Neuronal stem cell (in vitro differentiated cells): ENCODE results near the gene UHRF2.

ENCODE experiments used
- DNase-seq: peaks from one replicate; pipeline ENCODE4 v3.0.0-alpha.2; 2013; ENCODE audit warnings: low spot score
- H2AFZ ChIP-seq: one replicate; pipeline ENCODE4 v1.6.1; 2013; ENCODE audit warnings: mild to moderate bottlenecking, low read length, inconsistent platforms
- H2AK5ac ChIP-seq: 2 replicates; pipeline ENCODE4 v1.6.1; 2013; ENCODE audit warnings: low read depth, mild to moderate bottlenecking, inconsistent platforms, low read length, moderate library complexity, mixed read lengths
- H2BK120ac ChIP-seq: 2 replicates; pipeline ENCODE4 v1.6.1; 2013; ENCODE audit warnings: low read depth, mild to moderate bottlenecking, inconsistent platforms, low read length, moderate library complexity, mixed read lengths
- H2BK12ac ChIP-seq: one replicate; pipeline ENCODE4 v1.6.1; 2013; ENCODE audit warnings: low read length, inconsistent platforms
- H2BK15ac ChIP-seq: 2 replicates; pipeline ENCODE4 v1.6.1; 2013; ENCODE audit warnings: mild to moderate bottlenecking, low read length, inconsistent platforms, mixed read lengths
- H2BK5ac ChIP-seq: one replicate; pipeline ENCODE4 v1.6.1; 2013; ENCODE audit warnings: inconsistent platforms, mild to moderate bottlenecking, low read length, moderate library complexity
- H3K14ac ChIP-seq: one replicate; pipeline ENCODE4 v1.6.1; 2013; ENCODE audit warnings: low read length, inconsistent platforms
- H3K18ac ChIP-seq: 2 replicates; pipeline ENCODE4 v1.6.1; 2013; ENCODE audit warnings: low read length, inconsistent platforms
- H3K23ac ChIP-seq: 2 replicates; pipeline ENCODE4 v1.6.1; 2013; ENCODE audit warnings: low read depth, mild to moderate bottlenecking, mixed read lengths, low read length, inconsistent platforms; ENCODE audit not compliant: poor library complexity
- H3K27ac ChIP-seq: replicated peaks from 3 replicates; pipeline ENCODE4 v1.5.1; 2013; ENCODE audit warnings: low read length, inconsistent platforms
- H3K27me3 ChIP-seq, 3 experiments: 2 replicates each; pipeline ENCODE4 v1.6.1; 2013; ENCODE audit warnings: low read length in 3 of 3, mild to moderate bottlenecking in 2 of 3, inconsistent platforms in 1 of 3, low read depth in 1 of 3, mixed read lengths in 1 of 3, moderate library complexity in 1 of 3; ENCODE audit not compliant: control insufficient read depth in 3 of 3, insufficient read depth in 3 of 3
- H3K36me3 ChIP-seq, 2 donors: replicated peaks in 1 of 2; 2 replicates each; pipeline ENCODE4 v1.6.1; 2013; ENCODE audit warnings: low read length in 2 of 2; ENCODE audit not compliant: control insufficient read depth in 2 of 2, insufficient read depth in 2 of 2
- H3K4ac ChIP-seq: 2 replicates; pipeline ENCODE4 v1.6.1; 2013; ENCODE audit warnings: inconsistent platforms, mild to moderate bottlenecking, low read length, moderate library complexity
- H3K4me1 ChIP-seq, 2 donors: 1 replicate in 1 of 2; 2 replicates in 1 of 2; pipeline ENCODE4 v1.6.1; 2013; ENCODE audit warnings: low read length in 2 of 2, low read depth in 1 of 2; ENCODE audit not compliant: control insufficient read depth in 2 of 2, insufficient read depth in 1 of 2
- H3K4me2 ChIP-seq: one replicate; pipeline ENCODE4 v1.6.1; 2013; ENCODE audit warnings: mild to moderate bottlenecking, low read length, inconsistent platforms; ENCODE audit not compliant: insufficient read depth, poor library complexity, severe bottlenecking
- H3K4me3 ChIP-seq, 2 donors: 2 replicates each; pipeline ENCODE4 v1.5.1; 2013; ENCODE audit warnings: low read length in 2 of 2, mild to moderate bottlenecking in 2 of 2, inconsistent platforms in 1 of 2, moderate library complexity in 1 of 2
- H3K79me1 ChIP-seq: one replicate; pipeline ENCODE4 v1.6.1; 2013; ENCODE audit warnings: low read depth, mild to moderate bottlenecking, inconsistent platforms, low read length, moderate library complexity
- H3K9ac ChIP-seq: one replicate; pipeline ENCODE4 v1.6.1; 2013; ENCODE audit warnings: mild to moderate bottlenecking, low read depth, low read length, inconsistent platforms; ENCODE audit not compliant: poor library complexity
- H3K9me3 ChIP-seq, 2 donors: replicated peaks in 1 of 2; 2 replicates each; pipeline versions ENCODE3 to v1.6.1; 2013; ENCODE audit warnings: low read length in 2 of 2, mild to moderate bottlenecking in 2 of 2, inconsistent platforms in 1 of 2, low read depth in 1 of 2, mixed read lengths in 1 of 2, moderate library complexity in 1 of 2; ENCODE audit not compliant: control insufficient read depth in 2 of 2, insufficient read depth in 1 of 2
- H4K8ac ChIP-seq: one replicate; pipeline ENCODE4 v1.6.1; 2013; ENCODE audit warnings: low read depth, mild to moderate bottlenecking, inconsistent platforms, low read length, moderate library complexity
- H4K91ac ChIP-seq: one replicate; pipeline ENCODE4 v1.6.1; 2013; ENCODE audit warnings: low read length, low read depth, mild to moderate bottlenecking, inconsistent platforms; ENCODE audit not compliant: poor library complexity
- WGBS, 2 donors: extraction: QIAGEN DNeasy Blood & Tissue Kit; methylation state at CpG; one replicate each; pipeline ENCODE4 v1.1.7; 2013; ENCODE audit warnings: missing lambda C conversion rate in 2 of 2, mixed read lengths in 1 of 2; ENCODE audit not compliant: insufficient read length in 2 of 2, insufficient replicate concordance in 1 of 2; ENCODE audit errors: extremely low coverage in 2 of 2; 5-methylcytosine and 5-hydroxymethylcytosine counted together

Gene UHRF2

DNA sequence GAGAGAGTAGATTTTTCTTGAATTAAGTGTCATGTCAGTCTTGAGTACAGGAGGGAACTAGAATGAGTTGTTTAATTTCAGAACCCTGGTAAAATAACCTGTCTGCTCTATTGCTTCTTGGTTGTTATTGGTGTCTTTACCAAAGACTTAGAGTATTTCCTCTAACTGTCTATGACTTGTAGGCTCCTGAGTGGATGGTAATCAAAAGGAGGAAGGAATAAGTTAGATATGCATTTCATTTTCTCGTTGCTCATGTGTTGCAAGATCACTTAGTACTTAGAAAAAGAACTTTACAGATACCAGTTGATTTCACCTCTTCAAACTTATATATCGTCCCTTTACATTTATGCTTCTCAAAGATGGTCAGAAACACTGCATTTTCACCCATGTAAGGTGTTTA is 31.1 kb downstream of the UHRF2 start:
- H3K4me1 ChIP-seq, result no peaks in the 10 kb centered on the region
- no peaks in the 10 kb centered on the region for H3K27me3 ChIP-seq
- no peak overlapping the region for H2BK120ac ChIP-seq
- no peaks in the 10 kb centered on the region for H3K9me3 ChIP-seq
- H3K18ac ChIP-seq, result no peak overlapping the region
- no peak overlapping the region for H2AK5ac ChIP-seq
- no CpG with 5 or more reads among the region's 2 CpGs for WGBS, 2 donors
- H2AFZ ChIP-seq, result no peak overlapping the region
- H2BK15ac ChIP-seq, result no peak overlapping the region
- H3K23ac ChIP-seq, result no peak overlapping the region
- H3K27ac ChIP-seq, result no peak overlapping the region
- H3K4me3 ChIP-seq, result no peak overlapping the region
- H3K14ac ChIP-seq, result no peak overlapping the region
- H2BK5ac ChIP-seq, result no peak overlapping the region
- peaks cover 0 to 75% of the 10 kb centered on the region in 2 donors for H3K36me3 ChIP-seq
- H4K91ac ChIP-seq, result no peak overlapping the region
- H3K4me2 ChIP-seq, result no peak overlapping the region
- no peak overlapping the region for H3K4ac ChIP-seq
- peaks cover 6% of the 10 kb centered on the region for H3K79me1 ChIP-seq
- H4K8ac ChIP-seq, result no peak overlapping the region
- DNase-seq, result no peak
- no peak overlapping the region for H3K9ac ChIP-seq
- H2BK12ac ChIP-seq, result no peak overlapping the region

DNA sequence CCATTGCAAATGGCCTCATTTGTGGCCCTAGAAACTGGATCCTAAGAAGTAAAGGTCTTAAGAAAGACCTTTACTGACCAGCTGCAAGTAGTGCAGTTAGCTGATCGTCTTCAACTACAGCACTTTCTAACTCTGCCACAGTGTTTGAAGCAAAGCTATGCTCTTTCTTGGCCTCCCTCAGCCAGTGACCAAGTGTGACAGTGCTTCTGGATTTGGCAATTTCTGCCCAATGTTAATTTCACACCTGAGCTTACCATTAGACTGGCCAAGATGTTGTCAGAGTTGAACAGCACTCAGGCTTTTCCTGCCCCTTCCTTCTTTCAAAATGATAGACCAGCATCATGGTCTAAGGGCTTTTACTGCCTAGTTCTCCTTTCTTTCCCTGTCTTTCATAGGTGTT is 36.1 kb downstream of the UHRF2 start:
- H3K4ac ChIP-seq, result no peak overlapping the region
- no peak overlapping the region for H3K4me3 ChIP-seq
- peaks cover 0 to 3% of the 10 kb centered on the region in 2 donors for H3K9me3 ChIP-seq
- peaks cover 0 to 64% of the 10 kb centered on the region in 2 donors for H3K36me3 ChIP-seq
- no peak overlapping the region for H3K18ac ChIP-seq
- H3K4me2 ChIP-seq, result no peak overlapping the region
- no CpG with 5 or more reads among the region's 1 CpG for WGBS, 2 donors
- H3K9ac ChIP-seq, result no peak overlapping the region
- no peak overlapping the region for H3K23ac ChIP-seq
- H2AK5ac ChIP-seq, result no peak overlapping the region
- no peak overlapping the region for H2BK5ac ChIP-seq
- no peak overlapping the region for H4K8ac ChIP-seq
- H2BK120ac ChIP-seq, result no peak overlapping the region
- no peak overlapping the region for H3K27ac ChIP-seq
- H4K91ac ChIP-seq, result no peak overlapping the region
- H3K27me3 ChIP-seq, result no peaks in the 10 kb centered on the region
- no peak overlapping the region for H2BK12ac ChIP-seq
- H3K14ac ChIP-seq, result no peak overlapping the region
- no peak for DNase-seq
- H2AFZ ChIP-seq, result no peak overlapping the region
- no peaks in the 10 kb centered on the region for H3K4me1 ChIP-seq
- H3K79me1 ChIP-seq, result peaks cover 2% of the 10 kb centered on the region
- H2BK15ac ChIP-seq, result no peak overlapping the region

DNA sequence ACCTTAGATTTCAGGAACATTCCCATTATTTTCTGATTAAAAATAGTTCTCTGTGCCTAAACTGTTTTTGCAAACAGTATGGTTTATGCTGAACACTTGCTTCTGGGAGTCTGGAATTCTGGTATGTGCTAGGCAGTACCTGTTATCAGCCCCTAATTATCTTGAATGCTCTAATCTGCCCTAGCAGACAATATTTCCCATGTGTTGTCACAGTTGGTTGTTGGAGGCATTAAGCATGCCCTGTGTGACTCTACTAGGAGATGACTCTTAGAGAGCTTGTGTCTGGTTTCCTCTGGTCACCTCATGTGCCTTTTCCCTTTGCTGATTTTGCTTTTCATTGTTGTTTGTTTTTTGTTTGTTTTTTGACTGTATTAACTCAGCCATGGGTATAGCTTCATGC is 36.6 kb downstream of the UHRF2 start:
- no peak overlapping the region for H2BK120ac ChIP-seq
- no peak for DNase-seq
- no peak overlapping the region for H4K8ac ChIP-seq
- no peak overlapping the region for H3K27ac ChIP-seq
- H3K18ac ChIP-seq, result no peak overlapping the region
- H3K4me1 ChIP-seq, result no peaks in the 10 kb centered on the region
- no peak overlapping the region for H3K9ac ChIP-seq
- H2AFZ ChIP-seq, result no peak overlapping the region
- no peak overlapping the region for H2BK5ac ChIP-seq
- no peak overlapping the region for H3K4me2 ChIP-seq
- H2BK12ac ChIP-seq, result no peak overlapping the region
- H3K23ac ChIP-seq, result no peak overlapping the region
- H2AK5ac ChIP-seq, result no peak overlapping the region
- no peak overlapping the region for H4K91ac ChIP-seq
- H3K4me3 ChIP-seq, result no peak overlapping the region
- peaks cover 0 to 58% of the 10 kb centered on the region in 2 donors for H3K36me3 ChIP-seq
- peaks cover 0 to 8% of the 10 kb centered on the region in 2 donors for H3K9me3 ChIP-seq
- no peaks in the 10 kb centered on the region for H3K79me1 ChIP-seq
- no peak overlapping the region for H3K4ac ChIP-seq
- no peaks in the 10 kb centered on the region for H3K27me3 ChIP-seq
- no peak overlapping the region for H2BK15ac ChIP-seq
- H3K14ac ChIP-seq, result no peak overlapping the region

DNA sequence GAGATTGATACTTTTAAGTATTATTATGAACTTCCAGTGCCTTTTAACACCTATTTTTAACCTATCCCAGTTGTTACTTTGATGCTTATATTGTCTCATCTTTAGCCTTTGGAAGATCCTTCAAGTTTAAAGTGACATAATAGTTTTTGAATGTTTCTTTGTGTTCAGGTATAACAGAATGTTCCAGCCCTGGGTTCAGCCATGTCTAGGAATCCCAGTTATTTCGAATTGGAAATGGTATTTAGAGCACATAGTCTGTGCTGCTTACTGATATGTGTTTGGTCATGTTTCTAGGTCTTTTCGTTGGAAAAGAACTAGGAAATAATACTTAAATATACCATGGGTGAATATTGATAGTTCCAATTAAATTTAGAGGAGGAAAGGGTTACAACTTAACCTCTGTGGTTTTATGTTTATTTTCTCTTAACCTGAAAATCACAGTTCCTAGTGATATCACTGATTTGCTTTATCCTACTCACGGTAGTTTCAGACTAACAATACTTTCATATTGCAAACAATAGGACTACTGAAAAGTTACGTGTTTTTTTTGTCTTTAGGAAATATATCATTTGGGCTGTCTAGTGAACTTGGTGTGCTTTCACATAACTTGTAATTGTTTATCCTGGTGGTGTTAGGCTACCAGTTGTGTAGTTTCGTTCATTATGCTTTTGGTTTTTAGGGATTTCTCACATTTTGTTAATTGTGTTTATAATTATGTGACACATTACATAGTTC is 37.8 kb downstream of the UHRF2 start:
- Histone ChIP-seq H2AK5ac (no peak overlapping the region), H2BK15ac (no peak overlapping the region), H2BK12ac (no peak overlapping the region), H3K4me2 (no peak overlapping the region), H3K79me1 (peaks cover 4% of the 10 kb centered on the region), H3K23ac (no peak overlapping the region), H3K4me1 (no peaks in the 10 kb centered on the region), H3K4ac (no peak overlapping the region), H4K8ac (no peak overlapping the region), H2BK120ac (no peak overlapping the region), H4K91ac (no peak overlapping the region), H3K9me3 (peaks cover 0 to 15% of the 10 kb centered on the region in 2 donors), H3K4me3 (no peak overlapping the region), H3K27ac (no peak overlapping the region), H3K27me3 (no peaks in the 10 kb centered on the region), H3K14ac (no peak overlapping the region), H3K18ac (no peak overlapping the region), H2AFZ (no peak overlapping the region), H3K9ac (no peak overlapping the region), H2BK5ac (no peak overlapping the region), H3K36me3 (peaks cover 0 to 48% of the 10 kb centered on the region in 2 donors)
- DNase-seq, result no peak
- WGBS, 2 donors, result no CpG with 5 or more reads among the region's 5 CpGs
